OCI-LY3 (cell line): ENCODE measurements around the gene MTTP.

Experiments
- H2AFZ ChIP-seq: fragments of 200-600, 300-600 bp; shearing (Covaris generic); 2 replicates; pipeline ENCODE4 v1.6.0; 2014; ENCODE audit warnings: antibody characterized with exemption, low read depth, low read length
- H3K27ac ChIP-seq: fragments of 200-600, 300-600 bp; sonication (generic); 2 replicates; pipeline ENCODE4 v1.5.1; 2014; ENCODE audit warnings: mild to moderate bottlenecking, low read length, moderate library complexity, mixed read lengths
- H3K27me3 ChIP-seq: fragments of 200-600, 300-600 bp; sonication (generic); 2 replicates; pipeline ENCODE4 v1.6.1; 2014; ENCODE audit warnings: low read depth, low read length, mixed read lengths
- H3K36me3 ChIP-seq: fragments of 200-600, 300-600 bp; sonication (generic); replicated peaks from 2 replicates; pipeline ENCODE3; 2014; ENCODE audit warnings: low read depth, low read length, mixed read lengths
- H3K4me1 ChIP-seq: fragments of 300-600, 200-600 bp; sonication (generic); 2 replicates; pipeline ENCODE4 v1.6.1; 2014; ENCODE audit warnings: low read length, mixed read lengths
- H3K4me2 ChIP-seq: fragments of 200-600, 300-600 bp; sonication (generic); 2 replicates; pipeline ENCODE4 v1.6.1; 2014; ENCODE audit warnings: low read length, mixed read lengths
- H3K4me3 ChIP-seq: fragments of 300-600, 200-600 bp; sonication (generic); 2 replicates; pipeline ENCODE4 v1.5.1; 2014; ENCODE audit warnings: antibody characterized with exemption, mild to moderate bottlenecking, low read length, moderate library complexity
- H3K79me2 ChIP-seq: fragments of 300-600, 200-600 bp; shearing (Covaris generic); 2 replicates; pipeline ENCODE4 v1.6.1; 2014; ENCODE audit warnings: mild to moderate bottlenecking, low read length, mixed read lengths
- H3K9ac ChIP-seq: fragments of 300-600, 200-600 bp; shearing (Covaris generic); 2 replicates; pipeline ENCODE4 v1.6.0; 2014; ENCODE audit warnings: mild to moderate bottlenecking, low read length, moderate library complexity
- H3K9me3 ChIP-seq: fragments of 200-600, 300-600 bp; shearing (Covaris generic); 2 replicates; pipeline ENCODE4 v1.6.1; 2014; ENCODE audit warnings: low read length, mixed read lengths; ENCODE audit not compliant: insufficient read depth
- H4K20me1 ChIP-seq: fragments of 200-600, 300-600 bp; sonication (generic); 2 replicates; pipeline ENCODE4 v1.6.1; 2016; ENCODE audit warnings: low read length, mixed read lengths; ENCODE audit not compliant: insufficient read depth
- CTCF ChIP-seq: fragments of 200-600, 300-600 bp; sonication (generic); IDR thresholded peaks from 2 replicates; pipeline ENCODE4 v1.5.1; 2014; ENCODE audit warnings: antibody characterized with exemption, low read length, low read depth
- EZH2phosphoT487 ChIP-seq: fragments of 200-600 bp; shearing (Covaris generic); IDR thresholded peaks from 2 replicates; pipeline ENCODE4 v1.6.1; 2018; ENCODE audit warnings: antibody characterized with exemption, mixed run types, low read depth

Gene MTTP

GRCh38 chr4:99572527-99573240 lies 1.9 kb upstream of the MTTP start:
- Histone ChIP-seq H3K36me3 (no peaks in the 10 kb centered on the region), H4K20me1 (no peaks in the 10 kb centered on the region), H3K4me2 (no peak overlapping the region), H3K79me2 (no peaks in the 10 kb centered on the region), H3K27ac (no peak overlapping the region), H3K27me3 (no peaks in the 10 kb centered on the region), H3K9ac (no peak overlapping the region), H3K4me1 (peaks cover 20% of the 10 kb centered on the region), H3K4me3 (no peak overlapping the region), H2AFZ (no peak overlapping the region), H3K9me3 (no peaks in the 10 kb centered on the region)
- no peak for TF ChIP-seq CTCF
- TF ChIP-seq EZH2phosphoT487, result no peak

DNA sequence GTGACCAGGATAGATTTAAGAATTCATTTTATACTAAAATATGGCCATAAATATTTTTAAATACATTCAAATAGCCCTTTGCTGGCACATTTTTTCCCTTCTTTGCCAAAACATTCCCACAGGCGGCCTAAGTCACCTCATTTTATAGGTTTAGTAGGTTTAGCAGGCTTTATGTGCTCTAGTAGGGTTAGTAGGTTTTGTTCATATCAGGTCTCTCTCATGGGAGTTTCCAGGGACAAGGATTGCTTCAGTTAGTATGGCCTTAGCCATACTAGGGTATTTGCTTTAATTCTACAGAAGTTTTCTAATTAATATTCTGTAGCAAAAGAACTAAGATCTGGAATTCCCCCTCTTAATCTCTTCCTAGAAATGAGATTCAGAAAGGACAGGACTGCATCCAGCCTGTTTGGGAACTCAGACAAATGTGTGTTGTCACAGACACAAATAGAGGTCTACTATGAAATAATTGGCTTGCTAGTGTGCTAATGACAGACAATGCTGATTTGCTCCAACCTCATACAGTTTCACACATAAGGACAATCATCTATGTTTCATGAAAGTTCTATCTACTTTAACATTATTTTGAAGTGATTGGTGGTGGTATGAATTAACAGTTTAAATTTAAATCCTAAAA lies 772 bp upstream of the MTTP start:
- H2AFZ ChIP-seq, result no peak overlapping the region
- no peaks in the 10 kb centered on the region for H4K20me1 ChIP-seq

GRCh38 chr4:99578714-99579113 lies 4.1 kb downstream of the MTTP start:
- H2AFZ ChIP-seq, result no peak overlapping the region
- H3K79me2 ChIP-seq, result no peaks in the 10 kb centered on the region
- H3K4me2 ChIP-seq, result no peak overlapping the region
- no peak overlapping the region for H3K4me3 ChIP-seq
- no peaks in the 10 kb centered on the region for H3K36me3 ChIP-seq
- H3K9ac ChIP-seq, result no peak overlapping the region
- H4K20me1 ChIP-seq, result no peaks in the 10 kb centered on the region
- H3K4me1 ChIP-seq, result peaks cover 20% of the 10 kb centered on the region
- no peak overlapping the region for H3K27ac ChIP-seq
- no peaks in the 10 kb centered on the region; the same call in 1 of the 2 replicates for H3K27me3 ChIP-seq
- H3K9me3 ChIP-seq, result no peaks in the 10 kb centered on the region
- TF ChIP-seq EZH2phosphoT487, result no peak
- no peak for TF ChIP-seq CTCF

More for the DNA sequence above, 772 bp upstream of the MTTP start:
- Histone ChIP-seq H3K4me3 (no peak overlapping the region), H3K9me3 (no peaks in the 10 kb centered on the region), H3K36me3 (no peaks in the 10 kb centered on the region), H3K27me3 (no peaks in the 10 kb centered on the region), H3K4me1 (peaks cover 20% of the 10 kb centered on the region), H3K4me2 (no peak overlapping the region), H3K9ac (no peak overlapping the region), H3K79me2 (no peaks in the 10 kb centered on the region), H3K27ac (no peak overlapping the region)
- no peak for TF ChIP-seq EZH2phosphoT487
- no peak for TF ChIP-seq CTCF

GRCh38 chr4:99585516-99585915 lies 10.9 kb downstream of the MTTP start:
- no peaks in the 10 kb centered on the region for H3K36me3 ChIP-seq
- no peak overlapping the region for H3K4me3 ChIP-seq
- no peaks in the 10 kb centered on the region for H4K20me1 ChIP-seq
- H3K27ac ChIP-seq, result no peak overlapping the region
- no peak overlapping the region for H3K9ac ChIP-seq
- H3K9me3 ChIP-seq, result no peaks in the 10 kb centered on the region
- H3K79me2 ChIP-seq, result no peaks in the 10 kb centered on the region
- H3K27me3 ChIP-seq, result no peaks in the 10 kb centered on the region; the same call in 1 of the 2 replicates
- TF ChIP-seq EZH2phosphoT487, result no peak
- no peak for TF ChIP-seq CTCF
- H3K4me1 ChIP-seq, result no peaks in the 10 kb centered on the region
- H2AFZ ChIP-seq, result no peak overlapping the region
- no peak overlapping the region for H3K4me2 ChIP-seq
